HG03066 (cell line): ENCODE measurements around the gene ISYNA1.

Experiments used
- ATAC-seq: cut with Tn5 transposase; IDR thresholded peaks from one replicate; pipeline ENCODE4 v1.9.1; 2021; ENCODE audit warnings: low read depth; ENCODE audit not compliant: unreplicated experiment

ISYNA1 gene

GRCh38 chr19:18433015-18433691 lies 4.8 kb downstream of the ISYNA1 start:
- no peak for ATAC-seq

GRCh38 chr19:18432275-18433014 lies 5.5 kb downstream of the ISYNA1 start:
- no peak for ATAC-seq

- ATAC-seq = no peak
Observed at GRCh38 chr19:18431351-18432197, 6.4 kb downstream of the ISYNA1 start.

GRCh38 chr19:18430417-18431144 lies 7.4 kb downstream of the ISYNA1 start:
- ATAC-seq = no peak

GRCh38 chr19:18429717-18430416 lies 8.1 kb downstream of the ISYNA1 start:
- no peak for ATAC-seq

- ATAC-seq = peak; percentile 48
Observed at GRCh38 chr19:18428787-18429674, 8.9 kb downstream of the ISYNA1 start.

GRCh38 chr19:18428173-18428786 lies 9.7 kb downstream of the ISYNA1 start:
- no peak for ATAC-seq

GRCh38 chr19:18427743-18428113 lies 10.2 kb downstream of the ISYNA1 start:
- ATAC-seq = no peak

- no peak for ATAC-seq
Observed at GRCh38 chr19:18427080-18427742, 10.7 kb downstream of the ISYNA1 start.

- no peak for ATAC-seq
Observed at GRCh38 chr19:18426416-18426767, 11.5 kb downstream of the ISYNA1 start.

- ATAC-seq = no peak
Observed at GRCh38 chr19:18425515-18426415, 12.2 kb downstream of the ISYNA1 start.

- no peak for ATAC-seq
Observed at GRCh38 chr19:18424890-18425514, 12.9 kb downstream of the ISYNA1 start.

- ATAC-seq = no peak
Observed at GRCh38 chr19:18424122-18424889, 13.6 kb downstream of the ISYNA1 start.

GRCh38 chr19:18423258-18424020 lies 14.5 kb downstream of the ISYNA1 start:
- ATAC-seq = no peak

GRCh38 chr19:18422530-18423191 lies 15.3 kb downstream of the ISYNA1 start:
- ATAC-seq = no peak
